ENCODE data around the gene USP22.

USP22 gene

DNA sequence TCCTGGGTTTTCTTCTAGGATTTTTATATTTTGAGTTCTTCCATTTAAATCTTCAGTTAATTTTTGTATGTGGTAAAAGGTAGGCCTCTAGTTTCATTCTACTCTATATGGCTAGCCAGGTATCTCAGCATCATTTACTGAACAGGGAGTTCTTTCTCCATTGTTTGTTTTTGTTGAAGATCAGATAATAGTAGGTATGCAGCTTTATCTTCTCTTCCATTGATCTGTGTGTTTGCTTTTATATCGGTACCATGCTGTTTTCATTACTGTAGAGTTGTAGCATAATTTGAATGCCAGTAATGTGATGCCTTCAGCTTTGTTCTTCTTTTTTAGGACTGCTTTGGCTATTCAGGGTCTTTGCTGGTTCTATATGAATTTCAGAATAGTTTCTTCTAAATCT is 77.3 kb downstream of the USP22 start:
- no peak overlapping the region for H3K4me3 ChIP-seq (ENCODE audit: low read length)
- TF ChIP-seq, protein P1, sequence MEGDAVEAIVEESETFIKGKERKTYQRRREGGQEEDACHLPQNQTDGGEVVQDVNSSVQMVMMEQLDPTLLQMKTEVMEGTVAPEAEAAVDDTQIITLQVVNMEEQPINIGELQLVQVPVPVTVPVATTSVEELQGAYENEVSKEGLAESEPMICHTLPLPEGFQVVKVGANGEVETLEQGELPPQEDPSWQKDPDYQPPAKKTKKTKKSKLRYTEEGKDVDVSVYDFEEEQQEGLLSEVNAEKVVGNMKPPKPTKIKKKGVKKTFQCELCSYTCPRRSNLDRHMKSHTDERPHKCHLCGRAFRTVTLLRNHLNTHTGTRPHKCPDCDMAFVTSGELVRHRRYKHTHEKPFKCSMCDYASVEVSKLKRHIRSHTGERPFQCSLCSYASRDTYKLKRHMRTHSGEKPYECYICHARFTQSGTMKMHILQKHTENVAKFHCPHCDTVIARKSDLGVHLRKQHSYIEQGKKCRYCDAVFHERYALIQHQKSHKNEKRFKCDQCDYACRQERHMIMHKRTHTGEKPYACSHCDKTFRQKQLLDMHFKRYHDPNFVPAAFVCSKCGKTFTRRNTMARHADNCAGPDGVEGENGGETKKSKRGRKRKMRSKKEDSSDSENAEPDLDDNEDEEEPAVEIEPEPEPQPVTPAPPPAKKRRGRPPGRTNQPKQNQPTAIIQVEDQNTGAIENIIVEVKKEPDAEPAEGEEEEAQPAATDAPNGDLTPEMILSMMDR (IDR thresholded peaks at IDR 0.05; ENCODE audit: insufficient read depth, low read depth, low read length, missing control alignments): no peak
- no peak for DNase-seq (ENCODE audit: low read depth)

DNA sequence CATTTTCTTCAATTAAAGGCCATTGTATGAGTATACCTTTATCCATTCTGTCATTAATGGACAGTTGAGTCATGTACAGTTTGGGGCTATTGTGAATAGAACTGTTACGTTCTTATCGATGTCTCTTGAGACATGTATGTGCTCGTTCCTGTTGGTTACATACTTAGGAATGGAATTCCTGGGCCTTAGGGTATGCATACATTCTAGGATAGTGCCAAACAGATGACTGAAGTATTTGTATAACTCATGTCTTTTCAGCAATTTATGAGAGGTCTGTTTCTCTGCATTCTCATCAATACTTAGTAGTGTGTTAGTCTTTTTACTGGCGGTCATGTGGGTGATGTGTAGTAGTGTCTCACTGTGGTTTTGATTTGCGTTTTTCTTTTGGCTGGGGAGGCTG is 81.2 kb downstream of the USP22 start:
- TF ChIP-seq, protein P1 (IDR thresholded peaks at IDR 0.05; ENCODE audit: insufficient read depth, low read depth, low read length, missing control alignments): no peak
- H3K4me3 ChIP-seq (ENCODE audit: low read length): no peak overlapping the region
- DNase-seq (ENCODE audit: low read depth): peak; percentile 96

DNA sequence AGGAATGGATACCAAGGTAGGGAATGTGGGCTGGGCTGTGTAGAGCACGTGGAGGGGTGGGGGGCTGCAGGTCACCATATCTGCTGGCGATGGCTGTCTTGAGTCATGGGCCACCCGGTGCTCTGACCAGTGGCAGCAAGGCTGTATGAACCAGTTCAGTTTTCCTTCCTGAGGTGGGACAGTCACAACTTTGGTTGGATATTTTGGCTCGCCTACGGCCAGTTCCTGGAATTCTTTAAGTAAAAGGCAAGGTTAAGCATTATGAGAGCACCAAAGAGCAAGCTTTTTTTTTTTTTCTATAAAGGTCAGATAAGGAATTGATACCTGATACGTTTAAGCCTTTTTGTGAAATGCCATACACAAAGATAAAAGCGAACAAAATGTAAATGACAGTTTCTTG is 81.9 kb downstream of the USP22 start:
- DNase-seq (ENCODE audit: low read depth): no peak
- TF ChIP-seq, protein P1 (IDR thresholded peaks at IDR 0.05; ENCODE audit: insufficient read depth, low read depth, low read length, missing control alignments): no peak
- no peak overlapping the region for H3K4me3 ChIP-seq (ENCODE audit: low read length)

DNA sequence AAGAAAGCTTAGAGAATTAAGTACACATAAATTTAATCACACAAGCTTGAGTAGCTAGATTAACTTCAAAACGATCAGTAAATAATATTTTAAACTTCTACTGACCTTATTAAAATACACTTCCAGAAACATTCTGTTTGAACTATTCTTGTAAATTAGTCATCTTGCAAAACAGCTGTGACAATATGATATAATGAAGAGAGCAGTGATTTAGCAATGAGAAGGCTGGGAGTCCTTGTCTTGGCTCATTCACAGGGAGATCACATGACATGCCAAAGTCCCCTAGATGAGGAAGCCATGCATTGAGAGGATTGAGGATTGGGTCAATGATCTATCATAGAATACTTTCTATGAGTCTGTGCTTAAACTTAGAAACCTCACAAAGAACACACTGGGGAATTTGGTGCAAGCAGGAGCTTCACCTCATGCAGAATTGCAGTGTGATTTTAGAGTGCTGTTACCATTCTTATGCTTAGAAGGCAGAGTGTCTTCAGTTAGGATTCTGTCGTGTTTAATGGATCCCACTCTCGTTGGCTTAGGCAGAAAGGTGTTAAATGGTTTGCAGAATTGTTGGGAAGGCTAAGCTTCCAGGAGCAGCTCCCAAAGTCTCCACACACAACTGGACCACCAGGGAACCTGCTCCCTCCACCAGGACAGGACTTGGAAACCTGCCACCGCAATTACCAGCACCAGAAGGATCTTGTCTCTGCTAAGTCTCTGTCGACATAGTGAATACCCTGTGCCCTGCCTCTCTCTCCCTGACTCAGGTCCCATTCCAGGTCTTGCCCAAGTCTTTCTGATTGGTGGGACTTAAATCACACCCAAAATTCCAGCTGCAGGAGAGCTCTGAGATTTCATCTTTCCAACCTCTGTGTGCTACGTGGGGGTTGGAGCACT is 87.1 kb downstream of the USP22 start:
- no peak overlapping the region for H3K4me3 ChIP-seq (ENCODE audit: low read length)
- TF ChIP-seq, protein P1 (IDR thresholded peaks at IDR 0.05; ENCODE audit: insufficient read depth, low read depth, low read length, missing control alignments): no peak
- DNase-seq (ENCODE audit: low read depth): peak; percentile 82

DNA sequence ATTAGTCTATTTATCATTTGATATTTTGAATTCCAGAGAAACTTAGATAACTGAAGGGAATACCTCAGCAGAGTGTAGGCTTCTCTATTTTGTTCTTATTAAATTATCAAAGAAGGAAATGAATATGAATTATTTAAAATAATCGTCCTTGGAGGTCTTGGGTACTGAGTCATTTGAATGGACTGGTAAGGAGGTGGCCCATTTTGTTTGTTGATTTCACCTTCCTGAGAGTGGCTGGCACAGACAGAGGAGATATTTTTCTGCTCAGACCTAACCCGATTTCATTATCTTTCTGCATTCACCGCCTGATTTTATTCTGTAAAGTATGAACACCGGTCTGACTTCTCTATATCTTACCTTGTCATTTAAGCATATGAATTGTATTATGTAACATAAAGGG is 88.0 kb downstream of the USP22 start:
- TF ChIP-seq, protein P1 (IDR thresholded peaks at IDR 0.05; ENCODE audit: insufficient read depth, low read depth, low read length, missing control alignments): no peak
- no peak for DNase-seq (ENCODE audit: low read depth)
- H3K4me3 ChIP-seq (ENCODE audit: low read length): no peak overlapping the region

DNA sequence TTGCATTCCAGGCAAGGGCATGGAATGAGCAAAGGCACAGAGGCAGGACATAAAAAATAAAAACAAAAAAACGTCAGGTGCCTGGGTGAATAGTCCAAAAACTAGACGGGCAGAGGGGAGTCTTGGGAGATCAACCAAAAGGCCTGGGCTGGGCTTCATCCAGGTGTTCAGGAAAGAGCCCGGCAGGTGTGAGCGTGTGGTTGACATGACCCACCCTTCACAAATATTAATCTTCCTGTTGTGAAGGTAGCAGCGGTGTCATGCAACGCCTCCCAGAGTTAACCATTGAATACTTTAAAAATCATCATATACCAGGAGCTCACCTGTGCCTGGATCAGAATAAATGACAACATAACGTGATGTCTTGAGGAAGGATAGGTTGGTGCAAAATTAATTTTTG is 90.6 kb downstream of the USP22 start:
- H3K4me3 ChIP-seq (ENCODE audit: low read length): no peak overlapping the region
- peak; percentile 55 for DNase-seq (ENCODE audit: low read depth)
- TF ChIP-seq, protein P1 (IDR thresholded peaks at IDR 0.05; ENCODE audit: insufficient read depth, low read depth, low read length, missing control alignments): no peak
